PC-3 (cell line): Measurements from ENCODE around the gene PCDHB11. TPM values are rescaled to one million over a fixed set of nuclear protein-coding genes. Genes with fewer than 3 reads are reported as not detected.
"Not testable (repeated sequence)": the region's sequence is repeated elsewhere in the genome, so short reads cannot be mapped to it uniquely, and the experiment has no call there.

Source experiments
- ATAC-seq: fragments of 200-7000 bp; cut with Tn5 transposase; 2 replicates; pipeline ENCODE4 v1.9.1; 2020; ENCODE audit warnings: mild to moderate bottlenecking, moderate library complexity
- BruUV-seq: library from RNA; stranded (reverse); fragments of 400-500 nt; replicated peaks from 2 replicates; lab custom pipeline; 2021; lab: Mats Ljungman, UMichigan
- CTCF ChIA-PET: fragments of 300-600 bp; sonication (Branson Sonifier 250); formaldehyde crosslinking; loops from one replicate; lab custom pipeline; 2022; ENCODE audit warnings: antibody characterized with exemption; lab: Charles Lee
- POLR2A ChIA-PET: fragments of 300-600 bp; sonication (Branson Sonifier 250); formaldehyde crosslinking; loops from one replicate; lab custom pipeline; 2022; ENCODE audit warnings: antibody characterized with exemption; ENCODE audit not compliant: unreplicated experiment; lab: Charles Lee
- DNase-seq: peaks from one replicate; pipeline ENCODE4 v3.0.0-alpha.2; 2015
- H2AFZ ChIP-seq: fragments of 300-600 bp; sonication (generic); 2 replicates; pipeline ENCODE4 v1.6.0; 2016; ENCODE audit warnings: antibody characterized with exemption, low read length
- H3F3A ChIP-seq: fragments of 300-600 bp; sonication (generic); one replicate; pipeline ENCODE4 v1.6.0; 2017; ENCODE audit warnings: antibody characterized with exemption, low read length, control low read depth, mild to moderate bottlenecking; ENCODE audit not compliant: unreplicated experiment
- H3K27ac ChIP-seq: fragments of 300-600 bp; sonication (generic); 2 replicates; pipeline ENCODE4 v1.5.1; 2016; ENCODE audit warnings: mild to moderate bottlenecking, low read length
- H3K27me3 ChIP-seq: fragments of 300-600 bp; sonication (generic); 2 replicates; pipeline ENCODE4 v1.6.1; 2016; ENCODE audit warnings: low read length, mixed read lengths
- H3K36me3 ChIP-seq: fragments of 300-600 bp; sonication (generic); 2 replicates; pipeline ENCODE4 v1.6.1; 2016; ENCODE audit warnings: low read depth, mixed run types, low read length, mixed read lengths
- H3K4me1 ChIP-seq: fragments of 300-600 bp; sonication (generic); 2 replicates; pipeline ENCODE4 v1.5.1; 2016; ENCODE audit warnings: low read length; ENCODE audit not compliant: insufficient read depth
- H3K4me2 ChIP-seq: fragments of 300-600 bp; sonication (generic); 2 replicates; pipeline ENCODE4 v1.6.0; 2016; ENCODE audit warnings: low read length
- H3K4me3 ChIP-seq: fragments of 300-600 bp; sonication (generic); 2 replicates; pipeline ENCODE4 v1.5.1; 2016; ENCODE audit warnings: mild to moderate bottlenecking, low read length, mixed read lengths
- H3K79me2 ChIP-seq: fragments of 300-600 bp; sonication (generic); 2 replicates; pipeline ENCODE4 v1.6.1; 2017; ENCODE audit warnings: low read length, mixed read lengths
- H3K9ac ChIP-seq: fragments of 300-600 bp; sonication (generic); 2 replicates; pipeline ENCODE4 v1.6.0; 2016; ENCODE audit warnings: mild to moderate bottlenecking, low read length
- H3K9me2 ChIP-seq: fragments of 300-600 bp; sonication (generic); replicated peaks from 2 replicates; pipeline ENCODE4 v1.6.1; 2016; ENCODE audit warnings: mixed run types, low read length, mixed read lengths
- H3K9me3 ChIP-seq: fragments of 300-600 bp; sonication (generic); 2 replicates; pipeline ENCODE4 v1.6.1; 2016; ENCODE audit warnings: low read length, mixed read lengths
- H4K20me1 ChIP-seq: fragments of 300-600 bp; sonication (generic); 2 replicates; pipeline ENCODE4 v1.6.1; 2016; ENCODE audit warnings: low read length, mixed read lengths
- EZH2 ChIP-seq: fragments of 300-600 bp; sonication (generic); IDR thresholded peaks from one replicate; pipeline ENCODE4 v1.6.1; 2017; ENCODE audit warnings: antibody characterized with exemption, mild to moderate bottlenecking, low read length; ENCODE audit not compliant: unreplicated experiment
- EZH2phosphoT487 ChIP-seq: fragments of 300-600 bp; sonication (generic); IDR thresholded peaks from 2 replicates; pipeline ENCODE4 v1.6.1; 2018; ENCODE audit warnings: mild to moderate bottlenecking, antibody characterized with exemption, low read length, borderline replicate concordance
- intact Hi-C: fragments of 100-400 bp; cut with micrococcal nuclease; formaldehyde crosslinking; loops from 2 replicates; pipeline ENCODE4 v1.9.0; 2023
- total RNA-seq: library from RNA; depleted of rRNA; stranded (reverse); fragments of >200 nt; gene quantifications from 2 replicates; pipeline ENCODE4 v1.2.3, GENCODE V29; 2014
- TF ChIP-seq, protein P1 (sequence below): fragments of 300-600 bp; sonication (generic); conservative IDR thresholded peaks from 2 replicates; pipeline ENCODE4 v1.5.1; 2017; ENCODE audit warnings: antibody characterized with exemption, low read depth, mild to moderate bottlenecking, low read length

Gene PCDHB11
- total RNA-seq, 1 experiment from 2014 or later = 0.40 TPM

- CTCF ChIA-PET, H3K4me2 ChIP-seq, H3K9ac ChIP-seq, ATAC-seq, BruUV-seq, POLR2A ChIA-PET, H3K36me3 ChIP-seq, DNase-seq, H3K27ac ChIP-seq, H3K79me2 ChIP-seq, H3K4me3 ChIP-seq, H2AFZ ChIP-seq, H3F3A ChIP-seq, H3K4me1 ChIP-seq, H3K27me3 ChIP-seq, H3K9me2 ChIP-seq, intact Hi-C loops, H4K20me1 ChIP-seq: not testable (repeated sequence)
- H3K9me3 ChIP-seq = peaks cover 12% of the 10 kb centered on the region
Observed at GRCh38 chr5:141179371-141179770, 20.1 kb upstream of the PCDHB11 start.

DNA sequence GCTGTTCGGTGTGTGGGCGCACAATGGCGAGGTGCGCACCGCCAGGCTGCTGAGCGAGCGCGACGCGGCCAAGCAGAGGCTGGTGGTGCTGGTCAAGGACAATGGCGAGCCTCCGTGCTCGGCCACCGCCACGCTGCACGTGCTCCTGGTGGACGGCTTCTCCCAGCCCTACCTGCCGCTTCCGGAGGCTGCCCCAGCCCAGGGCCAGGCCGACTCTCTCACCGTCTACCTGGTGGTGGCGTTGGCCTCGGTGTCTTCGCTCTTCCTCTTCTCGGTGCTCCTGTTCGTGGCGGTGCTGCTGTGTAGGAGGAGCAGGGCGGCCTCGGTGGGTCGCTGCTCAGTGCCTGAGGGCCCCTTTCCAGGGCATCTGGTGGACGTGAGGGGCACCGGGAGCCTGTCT, 19.6 kb upstream of the PCDHB11 start:
- ATAC-seq, intact Hi-C loops, H3K79me2 ChIP-seq, POLR2A ChIA-PET, H3K36me3 ChIP-seq, DNase-seq, H3K9ac ChIP-seq, H3K27ac ChIP-seq, H3K27me3 ChIP-seq, H2AFZ ChIP-seq, H4K20me1 ChIP-seq, H3K9me2 ChIP-seq, H3K4me1 ChIP-seq, BruUV-seq, H3K4me3 ChIP-seq, H3K4me2 ChIP-seq, CTCF ChIA-PET, H3F3A ChIP-seq: not testable (repeated sequence)
- peaks cover 12% of the 10 kb centered on the region for H3K9me3 ChIP-seq

DNA sequence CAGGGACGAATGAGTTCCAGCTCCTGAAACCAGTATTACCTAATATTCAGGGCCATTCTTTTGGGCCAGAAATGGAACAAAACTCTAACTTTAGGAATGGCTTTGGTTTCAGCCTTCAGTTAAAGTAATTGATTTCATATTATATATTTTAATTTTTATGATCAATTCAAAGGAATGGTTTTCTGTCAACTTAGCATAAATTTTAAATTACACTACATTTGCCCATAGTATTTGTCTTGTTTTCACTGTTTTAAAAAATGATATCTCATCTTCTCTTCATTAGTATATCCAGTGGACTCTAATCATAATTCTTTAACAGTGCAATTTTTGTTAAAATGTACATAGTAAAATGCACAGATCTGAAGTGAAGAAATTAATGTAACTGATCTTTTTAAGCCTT, 19.1 kb upstream of the PCDHB11 start:
- Histone ChIP-seq H2AFZ (no peak overlapping the region), H3K9me2 (no peaks in the 10 kb centered on the region), H3K9me3 (peaks cover 12% of the 10 kb centered on the region), H3K9ac (no peak overlapping the region), H3K79me2 (no peaks in the 10 kb centered on the region), H3K4me1 (no peaks in the 10 kb centered on the region), H4K20me1 (no peaks in the 10 kb centered on the region), H3K27ac (no peak overlapping the region), H3K4me2 (no peak overlapping the region), H3K36me3 (no peaks in the 10 kb centered on the region), H3F3A (no peaks in the 10 kb centered on the region), H3K4me3 (no peak overlapping the region), H3K27me3 (no peaks in the 10 kb centered on the region)
- TF ChIP-seq EZH2 = no peak
- TF ChIP-seq, protein P1, sequence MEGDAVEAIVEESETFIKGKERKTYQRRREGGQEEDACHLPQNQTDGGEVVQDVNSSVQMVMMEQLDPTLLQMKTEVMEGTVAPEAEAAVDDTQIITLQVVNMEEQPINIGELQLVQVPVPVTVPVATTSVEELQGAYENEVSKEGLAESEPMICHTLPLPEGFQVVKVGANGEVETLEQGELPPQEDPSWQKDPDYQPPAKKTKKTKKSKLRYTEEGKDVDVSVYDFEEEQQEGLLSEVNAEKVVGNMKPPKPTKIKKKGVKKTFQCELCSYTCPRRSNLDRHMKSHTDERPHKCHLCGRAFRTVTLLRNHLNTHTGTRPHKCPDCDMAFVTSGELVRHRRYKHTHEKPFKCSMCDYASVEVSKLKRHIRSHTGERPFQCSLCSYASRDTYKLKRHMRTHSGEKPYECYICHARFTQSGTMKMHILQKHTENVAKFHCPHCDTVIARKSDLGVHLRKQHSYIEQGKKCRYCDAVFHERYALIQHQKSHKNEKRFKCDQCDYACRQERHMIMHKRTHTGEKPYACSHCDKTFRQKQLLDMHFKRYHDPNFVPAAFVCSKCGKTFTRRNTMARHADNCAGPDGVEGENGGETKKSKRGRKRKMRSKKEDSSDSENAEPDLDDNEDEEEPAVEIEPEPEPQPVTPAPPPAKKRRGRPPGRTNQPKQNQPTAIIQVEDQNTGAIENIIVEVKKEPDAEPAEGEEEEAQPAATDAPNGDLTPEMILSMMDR = no peak
- TF ChIP-seq EZH2phosphoT487 = no peak
- DNase-seq = no peak
- BruUV-seq = no TSS peak
- no peak for ATAC-seq
- ChIA-PET CTCF (no interaction called here), POLR2A (no interaction called here)
- intact Hi-C loops = no loop called here

DNA sequence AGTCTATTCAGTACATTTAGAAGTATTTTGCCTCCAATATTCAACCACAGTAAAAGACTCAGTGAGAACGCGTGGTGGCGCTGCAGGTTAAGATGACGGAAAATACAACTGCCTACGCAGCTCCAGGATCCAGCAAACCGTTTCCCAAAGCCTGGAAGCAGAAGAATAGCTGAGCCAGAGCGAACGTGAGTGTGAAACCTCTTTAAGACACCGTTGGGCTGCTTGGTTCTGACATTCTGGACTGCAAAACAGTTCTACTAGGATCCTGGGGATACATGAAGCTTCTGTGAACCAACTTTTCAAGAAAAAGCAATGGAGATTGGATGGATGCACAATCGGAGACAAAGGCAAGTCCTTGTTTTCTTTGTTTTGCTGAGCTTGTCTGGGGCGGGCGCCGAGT, 17.2 kb upstream of the PCDHB11 start, which contains the start of gene PCDHB16:
TSS of gene PCDHB16 (plus strand) at position 140 of the 400 bp plus-strand sequence. CDS start at position 313, 173 bp downstream.
- TF ChIP-seq EZH2phosphoT487 (no peak), EZH2 (no peak)
- TF ChIP-seq, protein P1 = no peak
- no peaks in the 10 kb centered on the region for H3K9me2 ChIP-seq
- H3K4me1 ChIP-seq = no peaks in the 10 kb centered on the region
- no peak within 1 kb of the TSS for H3K4me2 ChIP-seq
- no peak for DNase-seq
- no peak within 1 kb of the TSS for H3K4me3 ChIP-seq
- H3K27ac ChIP-seq = no peak within 1 kb of the TSS
- CTCF ChIA-PET = no interaction called here
- H3K27me3 ChIP-seq = no peaks in the 10 kb centered on the region
- H3K36me3 ChIP-seq = peaks cover 3% of the 10 kb centered on the region; the same call in 1 of the 2 replicates
- peaks cover 2% of the 10 kb centered on the region; the same call in 1 of the 2 replicates for H3K9me3 ChIP-seq
- no peak within 1 kb of the TSS for H2AFZ ChIP-seq
- H3F3A ChIP-seq = no peaks in the 10 kb centered on the region
- POLR2A ChIA-PET = interaction anchor here (0.6 kb wide), 1 partner anchor 24 kb away, joined by 3 read pairs; no protein-coding TSS in a partner anchor
- no peak for ATAC-seq
- no peaks in the 10 kb centered on the region for H3K79me2 ChIP-seq
- intact Hi-C loops = no loop called here
- H4K20me1 ChIP-seq = no peaks in the 10 kb centered on the region
- H3K9ac ChIP-seq = no peak within 1 kb of the TSS
- no TSS peak for BruUV-seq

DNA sequence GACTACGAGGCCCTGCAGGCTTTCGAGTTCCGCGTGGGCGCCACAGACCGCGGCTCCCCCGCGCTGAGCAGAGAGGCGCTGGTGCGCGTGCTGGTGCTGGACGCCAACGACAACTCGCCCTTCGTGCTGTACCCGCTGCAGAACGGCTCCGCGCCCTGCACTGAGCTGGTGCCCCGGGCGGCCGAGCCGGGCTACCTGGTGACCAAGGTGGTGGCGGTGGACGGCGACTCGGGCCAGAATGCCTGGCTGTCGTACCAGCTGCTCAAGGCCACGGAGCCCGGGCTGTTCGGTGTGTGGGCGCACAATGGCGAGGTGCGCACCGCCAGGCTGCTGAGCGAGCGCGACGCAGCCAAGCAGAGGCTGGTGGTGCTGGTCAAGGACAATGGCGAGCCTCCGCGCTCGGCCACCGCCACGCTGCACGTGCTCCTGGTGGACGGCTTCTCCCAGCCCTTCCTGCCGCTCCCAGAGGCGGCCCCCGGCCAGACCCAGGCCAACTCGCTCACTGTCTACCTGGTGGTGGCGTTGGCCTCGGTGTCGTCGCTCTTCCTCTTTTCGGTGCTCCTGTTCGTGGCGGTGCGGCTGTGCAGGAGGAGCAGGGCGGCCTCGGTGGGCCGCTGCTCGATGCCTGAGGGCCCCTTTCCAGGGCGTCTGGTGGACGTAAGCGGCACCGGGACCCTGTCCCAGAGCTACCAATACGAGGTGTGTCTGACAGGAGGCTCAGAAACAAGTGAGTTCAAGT, 15.1 kb upstream of the PCDHB11 start:
- H3K9me2 ChIP-seq, BruUV-seq, H3K4me3 ChIP-seq, H3K27ac ChIP-seq, H3K4me1 ChIP-seq, H3K9me3 ChIP-seq, H3K79me2 ChIP-seq, H3K36me3 ChIP-seq, H3F3A ChIP-seq, CTCF ChIA-PET, H3K9ac ChIP-seq, H2AFZ ChIP-seq, POLR2A ChIA-PET, H3K27me3 ChIP-seq, DNase-seq, H3K4me2 ChIP-seq, intact Hi-C loops, H4K20me1 ChIP-seq, ATAC-seq: not testable (repeated sequence)
